NCI-H226 (cell line): ENCODE measurements around the gene RASA3.
A peak's percentile ranks its signal among the peaks of the same experiment; 100 is the strongest.
"Not testable (repeated sequence)": the region's sequence is repeated elsewhere in the genome, so short reads cannot be mapped to it uniquely, and the experiment has no call there.

ENCODE experiments used
- DNase-seq: peaks from one replicate; pipeline ENCODE4 v3.0.0-alpha.2; 2015

Gene RASA3

DNA sequence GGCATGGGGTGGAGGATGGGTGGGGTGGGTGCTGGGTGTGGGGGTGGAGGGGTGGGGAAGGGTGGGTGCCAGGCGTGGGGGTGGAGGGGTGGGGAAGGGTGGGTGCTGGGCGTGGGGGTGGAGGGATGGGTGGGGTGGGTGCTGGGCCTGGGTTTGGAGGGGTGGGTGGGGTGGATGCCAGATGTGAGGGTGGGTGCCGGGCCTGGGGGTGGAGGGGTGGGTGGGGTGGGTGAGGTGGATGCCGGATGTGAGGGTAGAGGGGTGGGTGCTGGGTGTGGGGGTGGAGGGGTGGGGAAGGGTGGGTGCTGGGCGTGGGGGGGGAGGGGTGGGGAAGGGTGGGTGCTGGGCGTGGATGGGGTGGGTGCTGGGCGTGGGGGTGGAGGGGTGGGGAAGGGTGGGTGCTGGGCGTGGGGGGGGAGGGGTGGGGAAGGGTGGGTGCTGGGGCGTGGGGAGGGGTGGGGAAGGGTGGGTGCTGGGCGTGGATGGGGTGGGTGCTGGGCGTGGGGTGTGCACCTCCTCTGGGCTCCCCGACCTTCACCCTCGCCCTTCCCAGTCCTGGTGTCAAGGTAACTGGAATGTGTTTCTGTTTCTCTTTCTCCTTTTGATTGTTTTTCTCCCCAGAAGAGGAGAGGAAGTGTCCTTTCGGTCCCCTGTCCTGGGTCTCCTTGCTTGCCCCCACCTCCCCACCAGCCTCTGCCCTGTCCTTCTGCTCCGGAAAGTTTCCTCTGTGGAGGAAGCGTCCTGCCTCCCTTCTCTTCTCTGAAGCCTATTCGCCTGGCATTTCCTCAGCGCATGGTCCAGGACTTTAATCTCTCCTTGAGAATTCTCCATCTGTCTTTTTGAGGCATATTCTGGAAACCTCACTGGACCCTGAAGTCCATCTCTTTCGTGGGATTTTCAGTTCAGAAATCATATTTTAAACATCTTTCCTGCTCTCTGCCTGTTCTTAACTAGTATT, 23.8 kb upstream of the RASA3 start:
- DNase-seq: no peak

- DNase-seq: no peak
Observed at GRCh38 chr13:114155320-114155719, 22.9 kb upstream of the RASA3 start.

DNA sequence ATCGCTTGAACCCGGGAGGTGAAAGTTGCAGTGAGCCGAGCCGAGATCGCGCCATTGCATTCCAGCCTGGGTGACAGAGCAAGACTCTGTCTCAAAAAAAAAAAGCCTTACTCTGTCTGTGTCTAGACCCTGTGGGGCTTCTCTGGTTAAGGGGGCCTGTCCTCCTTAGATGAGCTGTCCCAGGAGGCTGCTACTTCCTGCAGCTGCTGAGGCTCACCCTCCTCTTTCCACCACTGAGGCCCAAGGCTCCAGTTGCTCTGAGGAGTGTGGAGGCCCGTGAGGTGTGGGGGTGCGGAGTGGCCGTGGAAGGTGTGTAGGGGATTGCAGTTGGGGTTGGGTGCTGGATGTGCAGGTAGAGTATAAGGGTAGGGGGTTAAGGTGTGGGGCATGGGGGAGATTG, 22.1 kb upstream of the RASA3 start:
- no peak for DNase-seq

DNA sequence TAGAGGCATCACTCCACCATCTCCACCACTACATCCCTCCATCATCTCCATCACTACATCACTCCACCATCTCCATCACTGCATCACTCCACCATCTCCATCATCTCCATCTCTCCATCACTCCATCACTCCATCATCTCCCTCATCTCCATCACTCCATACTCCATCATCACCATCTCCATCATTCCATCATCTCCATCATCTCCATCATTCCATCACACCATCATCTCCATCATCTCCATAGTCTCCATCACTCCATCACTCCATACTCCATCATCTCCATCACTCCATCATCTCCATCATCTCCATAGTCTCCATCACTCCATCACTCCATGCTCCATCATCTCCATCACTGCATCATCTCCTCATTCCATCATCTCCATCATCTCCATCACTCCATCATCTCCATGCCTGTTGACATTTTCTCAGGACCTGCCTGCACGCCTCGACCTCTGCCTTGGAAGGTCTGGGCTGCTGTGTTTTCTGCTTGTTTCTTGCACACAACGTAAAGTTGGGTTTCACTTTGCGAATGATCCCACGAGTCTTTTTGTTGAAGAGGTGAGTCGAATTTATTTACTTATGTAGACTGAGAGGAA, 21.2 kb upstream of the RASA3 start:
- no peak for DNase-seq

DNA sequence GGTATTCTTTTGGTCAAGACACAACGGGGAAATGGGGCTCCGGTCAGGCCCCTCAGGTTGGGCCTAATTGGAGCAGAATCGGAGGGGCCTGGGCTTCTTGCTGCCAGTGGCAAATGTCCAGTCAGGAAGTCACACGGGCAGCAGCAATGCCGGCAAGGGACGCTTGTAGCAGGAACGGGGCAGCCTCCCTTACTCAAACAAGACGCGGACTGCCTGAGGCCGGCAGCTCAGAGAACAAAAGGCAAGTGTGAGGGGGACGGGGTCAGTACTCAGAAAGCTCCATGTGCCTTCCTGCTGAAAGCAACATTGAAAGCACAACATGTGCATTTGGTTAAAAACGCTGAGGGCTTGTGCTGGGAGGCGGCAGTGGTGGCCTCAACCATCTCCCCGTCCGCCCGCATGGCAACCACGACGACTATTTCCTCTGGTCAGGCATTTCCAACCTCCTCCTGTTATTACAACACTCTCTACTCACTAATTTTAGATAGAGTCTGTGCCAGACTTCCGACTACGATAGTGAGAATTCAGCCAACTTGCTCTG, 20.5 kb upstream of the RASA3 start:
- no peak for DNase-seq

DNA sequence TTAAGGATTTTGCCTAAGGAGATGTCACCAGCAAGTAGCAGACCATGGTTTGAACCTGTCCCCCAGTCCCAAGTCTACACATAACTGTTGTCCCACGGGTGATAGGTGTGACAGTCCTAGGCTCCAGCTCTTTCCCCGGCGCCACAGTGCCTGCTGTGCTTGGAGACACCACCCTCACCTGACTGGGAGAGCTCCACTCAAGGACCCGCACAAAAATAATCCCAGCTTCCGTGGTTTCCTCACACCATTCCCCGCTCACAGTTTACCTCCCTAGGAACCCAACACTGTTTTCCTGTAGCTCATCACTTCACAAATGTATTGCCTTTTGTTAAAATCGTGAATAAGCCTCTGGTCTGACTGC, 19.8 kb upstream of the RASA3 start:
- DNase-seq: no peak

GRCh38 chr13:114151565-114152284, 19.3 kb upstream of the RASA3 start:
- DNase-seq: peak; percentile 34

- no peak for DNase-seq
Observed at GRCh38 chr13:114151031-114151430, 18.6 kb upstream of the RASA3 start.

DNA sequence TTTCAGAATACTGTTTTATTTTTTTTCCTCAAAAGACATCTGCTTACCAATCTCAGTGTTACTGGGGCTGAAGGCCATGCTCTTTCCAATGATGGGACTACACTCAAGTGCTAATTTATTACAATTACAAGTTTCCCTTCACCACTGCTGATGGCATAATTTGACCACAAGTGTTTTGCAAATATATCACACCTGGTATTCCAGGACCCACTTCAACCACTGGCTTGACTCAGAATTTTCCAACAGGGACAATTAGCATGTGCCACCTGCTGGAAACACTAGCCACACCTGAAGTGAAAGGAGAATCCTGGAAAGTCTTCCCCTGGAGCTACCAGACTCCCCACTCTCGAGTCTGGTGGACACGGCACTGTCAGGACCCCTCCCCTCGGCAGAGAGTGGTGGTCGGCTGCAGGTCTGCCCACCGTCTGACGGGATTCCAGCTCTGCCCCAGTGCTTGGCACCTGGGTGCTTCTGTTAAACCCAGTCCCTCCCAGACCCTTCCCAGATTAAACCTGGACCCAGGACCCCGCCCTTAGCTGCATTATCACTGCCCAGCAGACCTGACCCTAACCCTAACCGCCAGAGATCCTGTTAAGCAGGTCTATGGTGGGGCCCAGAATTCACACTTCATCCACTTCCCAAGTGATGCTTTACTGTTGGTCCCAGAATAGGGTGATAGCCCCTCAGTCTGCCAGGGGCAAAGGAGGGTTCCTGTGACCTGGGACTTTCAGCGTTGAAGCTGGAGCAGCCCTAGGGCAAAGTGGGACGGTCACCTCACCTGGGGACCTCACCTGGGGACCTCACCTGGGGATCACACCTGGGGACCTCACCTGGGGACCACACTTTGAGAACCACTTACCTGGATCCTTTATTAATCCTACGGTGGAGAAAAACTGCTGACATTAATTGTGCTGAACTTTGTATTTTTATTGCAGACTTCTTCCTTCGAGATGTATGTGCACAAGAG, 17.6 kb upstream of the RASA3 start:
- DNase-seq: no peak

- DNase-seq: not testable (repeated sequence)
Observed at GRCh38 chr13:114148886-114149285, 16.5 kb upstream of the RASA3 start.

- DNase-seq: no peak
Observed at GRCh38 chr13:114148521-114148855, 16.1 kb upstream of the RASA3 start.

DNA sequence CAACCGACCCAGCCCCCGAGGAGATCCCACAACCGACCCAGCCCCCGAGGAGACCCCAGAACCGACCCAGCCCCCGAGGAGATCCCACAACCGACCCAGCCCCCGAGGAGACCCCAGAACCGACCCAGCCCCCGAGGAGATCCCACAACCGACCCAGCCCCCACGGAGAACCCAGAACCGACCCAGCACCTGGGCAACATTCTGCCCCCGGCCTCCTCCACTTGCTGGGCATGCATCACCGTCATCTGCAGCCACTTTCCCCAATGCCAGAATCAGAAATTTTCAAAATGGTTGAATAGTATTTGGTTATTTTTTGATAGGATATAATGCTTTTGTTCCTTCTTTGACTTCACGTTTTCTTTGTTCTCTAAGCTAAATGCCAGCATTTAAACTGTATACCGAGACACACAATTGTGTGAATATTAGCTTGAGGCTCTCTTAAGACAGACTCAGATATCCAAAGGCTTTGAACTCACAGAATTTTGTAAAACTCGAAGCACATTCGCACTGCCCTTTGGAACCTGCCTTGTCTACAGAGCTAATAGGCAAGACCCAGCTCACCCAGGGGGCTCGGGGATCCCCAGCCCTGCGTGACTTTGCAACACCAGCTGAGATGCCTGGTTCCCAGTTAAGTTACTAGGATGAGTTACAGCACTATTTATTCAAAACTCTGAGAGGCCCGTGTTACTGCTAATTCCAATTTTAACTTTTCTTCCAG, 15.5 kb upstream of the RASA3 start:
- DNase-seq: no peak

DNA sequence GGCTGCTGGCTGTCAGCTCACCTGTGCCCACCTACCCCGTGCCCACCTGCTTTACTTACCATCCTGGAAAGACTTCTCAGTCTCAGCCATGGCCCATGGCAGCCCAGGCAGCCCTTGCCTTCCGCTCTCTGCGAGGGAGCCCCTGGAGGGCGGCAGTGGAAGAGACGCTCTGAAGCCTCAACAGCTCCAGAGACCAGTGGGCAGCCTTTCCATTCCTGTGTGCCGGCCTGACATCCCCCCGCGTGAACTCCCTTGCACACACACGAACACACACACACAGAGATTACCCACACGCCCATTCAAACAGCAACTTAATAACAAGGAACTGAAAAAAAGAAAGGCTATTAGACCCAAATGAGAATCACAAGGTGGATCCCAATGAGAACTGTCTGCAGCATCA, 14.2 kb upstream of the RASA3 start:
- DNase-seq: no peak

GRCh38 chr13:114146173-114146572, 13.8 kb upstream of the RASA3 start:
- DNase-seq: no peak

GRCh38 chr13:114145722-114146121, 13.3 kb upstream of the RASA3 start:
- DNase-seq: no peak

DNA sequence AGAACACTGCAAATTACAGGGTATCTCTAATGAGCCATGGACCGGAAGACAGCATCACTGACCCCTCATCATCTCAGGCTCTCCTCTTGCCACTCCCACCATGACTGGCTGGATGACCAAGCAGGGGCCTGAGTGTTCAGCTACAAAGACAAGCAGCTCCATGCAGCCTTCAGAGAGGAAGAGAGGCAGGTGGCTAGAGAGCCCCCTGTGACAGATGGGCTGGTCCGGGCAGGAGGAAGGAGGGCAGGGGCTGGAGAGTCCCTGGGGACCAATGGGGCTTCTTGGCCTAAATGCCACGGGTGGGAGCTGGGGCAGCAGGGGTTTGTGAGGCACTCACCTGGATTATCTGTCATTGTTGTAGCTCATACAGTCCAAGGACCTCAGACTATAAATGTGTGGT, 12.8 kb upstream of the RASA3 start:
- no peak for DNase-seq

DNA sequence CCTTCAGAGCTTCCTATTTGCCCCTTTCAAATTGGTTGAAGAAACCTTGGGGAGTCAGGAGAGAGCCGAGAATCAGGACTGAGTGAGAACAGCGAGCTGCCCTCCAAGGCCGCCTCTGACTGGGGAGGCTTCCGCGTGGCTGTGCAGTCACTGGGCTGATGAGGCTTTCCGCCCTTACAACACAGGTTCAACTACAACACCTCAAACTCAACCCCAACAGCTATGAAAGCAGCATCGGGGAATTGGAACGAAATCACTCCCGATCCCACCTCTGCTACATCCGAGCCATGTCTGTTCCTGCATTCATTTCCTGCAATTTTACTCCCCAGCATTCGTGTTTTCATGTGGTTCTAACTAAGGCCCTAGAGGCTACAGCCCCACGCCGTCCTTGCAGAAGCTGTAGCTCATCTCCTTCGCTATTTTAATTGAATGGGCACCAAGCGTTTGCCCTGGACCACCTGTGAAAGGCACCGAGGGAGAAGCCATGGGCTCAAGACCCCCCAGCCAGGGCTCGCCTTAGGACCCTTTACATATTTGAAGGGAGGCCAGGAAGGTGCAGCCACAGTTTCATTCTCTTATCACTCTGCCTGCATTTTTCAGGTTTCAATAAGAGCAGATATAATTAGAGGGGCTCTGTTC, 12.3 kb upstream of the RASA3 start:
- no peak for DNase-seq

DNA sequence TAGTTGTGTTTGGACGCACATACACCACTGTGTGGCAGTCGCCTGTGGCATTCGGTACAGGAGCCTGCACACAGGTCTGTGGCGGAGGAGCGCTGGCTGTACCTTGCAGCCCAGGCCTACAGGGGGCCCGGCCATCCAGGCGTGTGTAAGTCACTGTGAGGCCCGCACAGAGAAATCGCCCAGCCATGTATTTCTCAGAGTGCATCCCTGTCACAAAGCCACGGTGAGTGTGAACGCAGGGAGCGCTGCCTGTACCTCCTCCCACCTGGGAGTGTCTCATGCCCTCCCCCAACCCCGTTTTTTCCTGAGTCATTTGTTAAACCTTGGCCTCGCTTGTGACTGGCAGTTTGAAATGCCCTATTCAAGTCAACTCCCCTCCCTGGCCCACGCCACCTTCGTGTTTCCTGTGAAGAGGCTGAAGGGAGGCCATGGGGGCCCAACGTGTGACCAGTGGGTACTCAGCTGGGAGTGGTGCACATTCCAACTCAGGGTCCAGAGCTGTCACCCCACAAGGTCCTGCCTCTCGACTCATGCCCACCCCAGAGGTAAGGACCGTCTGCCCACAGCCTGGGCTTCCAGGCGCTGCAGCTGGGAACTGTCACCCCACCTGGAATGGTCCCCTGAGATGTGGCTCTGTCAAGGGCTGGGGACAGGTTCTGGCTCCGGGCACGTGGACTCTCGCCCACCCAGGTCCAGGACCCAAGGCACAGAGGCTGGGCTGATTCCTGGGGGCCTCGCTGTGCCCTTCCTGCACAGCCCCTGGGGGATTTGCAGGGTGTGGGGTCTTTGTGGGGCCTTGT, 11.6 kb upstream of the RASA3 start:
- DNase-seq: no peak

DNA sequence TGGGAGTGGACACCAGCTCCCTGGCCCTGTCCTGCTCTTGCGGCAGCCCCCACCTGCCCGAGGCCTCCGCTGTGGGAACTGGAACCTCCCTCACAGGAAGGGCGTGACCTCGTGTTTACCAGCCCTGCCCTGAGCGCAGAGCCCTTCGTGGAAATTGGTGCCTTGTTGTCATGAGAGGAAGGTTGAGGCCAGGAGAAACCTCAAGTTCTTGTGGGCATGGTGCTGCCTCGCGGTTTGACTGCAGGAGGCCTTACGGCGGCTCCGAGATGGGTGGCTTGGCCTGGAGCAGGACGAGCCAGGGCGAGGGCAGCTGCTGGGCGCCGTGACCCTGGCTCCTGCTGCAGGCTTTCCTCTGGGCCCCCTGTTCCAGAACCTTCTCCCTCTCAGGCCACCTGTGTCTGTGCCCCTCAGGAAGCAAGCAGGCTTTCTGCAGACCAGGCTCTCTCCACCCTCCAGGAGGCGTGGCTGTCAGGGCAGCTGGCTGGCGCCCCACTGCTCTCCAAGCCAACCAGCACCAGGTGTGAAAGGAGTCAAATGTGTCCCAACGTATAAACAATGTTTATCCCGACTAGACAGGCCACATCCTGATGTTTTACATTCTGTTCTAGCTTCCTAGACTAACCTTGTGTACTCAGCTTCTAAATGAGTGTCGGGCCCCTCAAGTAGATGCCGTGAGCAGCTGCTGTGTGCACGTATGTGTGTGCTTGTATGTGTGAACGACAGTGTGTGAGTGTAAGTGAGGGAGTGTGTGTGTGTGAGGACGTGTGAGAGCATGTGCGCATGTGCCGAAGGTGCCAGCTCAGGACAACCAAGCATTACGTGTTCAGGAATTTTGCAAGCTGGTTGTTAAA, 10.4 kb upstream of the RASA3 start:
- no peak for DNase-seq
